GM12878 (cell line): ENCODE results near the gene NRXN3. TPM values are rescaled to one million over a fixed set of nuclear protein-coding genes. Genes with fewer than 3 reads are reported as not detected.

Source experiments
- ATAC-seq: fragments of 200-7000 bp; cut with Tn5 transposase; 3 replicates; pipeline ENCODE4 v1.9.1; 2020; ENCODE audit warnings: mild to moderate bottlenecking, moderate library complexity
- BruUV-seq: library from RNA; stranded (reverse); fragments of 400-500 nt; replicated peaks from 2 replicates; lab custom pipeline; 2021; lab: Mats Ljungman, UMichigan
- CTCF ChIA-PET: fragments of 300-600 bp; sonication (Branson Sonifier 250); formaldehyde crosslinking; extraction: SDS; loops from one replicate; lab custom pipeline; 2021; ENCODE audit warnings: inconsistent platforms; lab: Yijun Ruan, JAX
- POLR2A ChIA-PET: fragments of 350-600 bp; formaldehyde crosslinking; extraction: SDS; loops from one replicate; lab custom pipeline; 2021; ENCODE audit warnings: inconsistent platforms; lab: Charles Lee
- RAD21 ChIA-PET: fragments of 300-600 bp; sonication (Branson Sonifier 250); formaldehyde crosslinking; loops from one replicate; lab custom pipeline; 2023; ENCODE audit warnings: antibody characterized with exemption; ENCODE audit not compliant: unreplicated experiment; lab: Charles Lee
- SMC1A ChIA-PET: fragments of 300-600 bp; sonication (Branson Sonifier 250); formaldehyde crosslinking; loops from one replicate; lab custom pipeline; 2023; ENCODE audit not compliant: unreplicated experiment, uncharacterized antibody; lab: Charles Lee
- DNase-seq: peaks from one replicate; pipeline ENCODE4 v3.0.0-alpha.2; 2011; ENCODE audit warnings: low read depth, low spot score
- FAIRE-seq: peaks from 3 replicates; lab custom pipeline; 2011; peaks lifted over from hg19 to GRCh38; lab: Jason Lieb, UNC
- H2AFZ ChIP-seq: 2 replicates; pipeline ENCODE4 v1.6.0; 2011; ENCODE audit warnings: low read depth, low read length, control low read depth; ENCODE audit not compliant: control insufficient read depth
- H3K27ac ChIP-seq: 2 replicates; pipeline ENCODE4 v1.5.1; 2011; ENCODE audit warnings: control low read depth; ENCODE audit not compliant: control insufficient read depth, insufficient read depth
- H3K27me3 ChIP-seq, 2 experiments: replicated peaks in 1 of 2; 2 replicates each; pipeline versions ENCODE4 v1.6.0 to v1.6.1; 2011; ENCODE audit warnings: low read length in 1 of 2; ENCODE audit not compliant: control insufficient read depth in 2 of 2, insufficient read depth in 2 of 2
- H3K36me3 ChIP-seq, 2 experiments: 2 replicates each; pipeline ENCODE4 v1.5.1; 2011; ENCODE audit warnings: low read length in 1 of 2; ENCODE audit not compliant: control insufficient read depth in 2 of 2, insufficient read depth in 2 of 2
- H3K4me1 ChIP-seq: 2 replicates; pipeline ENCODE4 v1.6.1; 2011; ENCODE audit warnings: mild to moderate bottlenecking, low read length, moderate library complexity, mixed read lengths; ENCODE audit not compliant: control insufficient read depth, insufficient read depth
- H3K4me2 ChIP-seq: 2 replicates; pipeline ENCODE4 v1.6.0; 2011; ENCODE audit warnings: control low read depth; ENCODE audit not compliant: control insufficient read depth, insufficient read depth
- H3K4me3 ChIP-seq: fragments of 200-600 bp; sonication (generic); 2 replicates; pipeline ENCODE4 v1.5.1; 2016
- H3K79me2 ChIP-seq: 2 replicates; pipeline ENCODE4 v1.6.0; 2011; ENCODE audit warnings: low read length; ENCODE audit not compliant: control insufficient read depth, insufficient read depth
- H3K9ac ChIP-seq: 2 replicates; pipeline ENCODE4 v1.8.0; 2011; ENCODE audit warnings: low read length, control low read depth, mixed read lengths; ENCODE audit not compliant: control insufficient read depth, insufficient read depth
- H3K9me3 ChIP-seq: replicated peaks from 3 replicates; pipeline ENCODE4 v1.5.1; 2011; ENCODE audit warnings: mild to moderate bottlenecking, low read length; ENCODE audit not compliant: control insufficient read depth, insufficient read depth
- H4K20me1 ChIP-seq: 2 replicates; pipeline ENCODE4 v1.6.0; 2011; ENCODE audit not compliant: control insufficient read depth, insufficient read depth
- ATF2 ChIP-seq: IDR thresholded peaks from 2 replicates; pipeline ENCODE4 v1.6.1; 2012; ENCODE audit warnings: low read length, inconsistent platforms
- ATF7 ChIP-seq: fragments of 450-650 bp; IDR thresholded peaks from 2 replicates; pipeline ENCODE4 v1.6.1; 2016; ENCODE audit warnings: low read depth, mild to moderate bottlenecking
- BCL3 ChIP-seq: IDR thresholded peaks from 2 replicates; pipeline ENCODE4 v1.6.1; 2011; ENCODE audit warnings: borderline replicate concordance, low read depth, mild to moderate bottlenecking, moderate library complexity, low read length; ENCODE audit not compliant: insufficient read depth, poor library complexity, severe bottlenecking
- CREM ChIP-seq: IDR thresholded peaks from 2 replicates; pipeline ENCODE4 v1.6.1; 2014; ENCODE audit warnings: antibody characterized with exemption, low read depth
- DPF2 ChIP-seq: fragments of 450-650 bp; IDR thresholded peaks from 2 replicates; pipeline ENCODE4 v1.6.1; 2017; ENCODE audit warnings: mild to moderate bottlenecking
- EGR1 ChIP-seq, 2 experiments: IDR thresholded peaks; 1 replicate in 1 of 2; 2 replicates in 1 of 2; pipeline ENCODE4 v1.6.1; 2011 to 2012; ENCODE audit warnings: low read depth in 2 of 2, low read length in 2 of 2, borderline replicate concordance in 1 of 2, mild to moderate bottlenecking in 1 of 2, moderate library complexity in 1 of 2
- KDM1A ChIP-seq: fragments of 200-600 bp; sonication (generic); IDR thresholded peaks from 2 replicates; pipeline ENCODE4 v1.6.1; 2016; ENCODE audit warnings: borderline replicate concordance
- MLLT1 ChIP-seq: fragments of 450-650 bp; IDR thresholded peaks from 2 replicates; pipeline ENCODE4 v1.6.1; 2016; ENCODE audit warnings: mild to moderate bottlenecking
- MTA3 ChIP-seq: IDR thresholded peaks from 2 replicates; pipeline ENCODE4 v1.6.1; 2012; ENCODE audit warnings: low read length, inconsistent platforms, borderline replicate concordance
- POU2F2 ChIP-seq: IDR thresholded peaks from 3 replicates; pipeline ENCODE4 v1.6.1; 2011; ENCODE audit warnings: low read depth, mild to moderate bottlenecking, low read length, borderline replicate concordance
- SMC3 ChIP-seq: IDR thresholded peaks from 2 replicates; pipeline ENCODE4 v1.6.1; 2011; ENCODE audit warnings: low read length, improper control_type of control experiment, borderline replicate concordance
- SPI1 ChIP-seq: IDR thresholded peaks from 2 replicates; pipeline ENCODE4 v1.6.1; 2011; ENCODE audit warnings: low read depth, mild to moderate bottlenecking, low read length, moderate library complexity, borderline replicate concordance; ENCODE audit not compliant: insufficient read depth
- ZNF217 ChIP-seq: fragments of 450-650 bp; IDR thresholded peaks from 2 replicates; pipeline ENCODE4 v1.6.1; 2017; ENCODE audit warnings: antibody characterized with exemption, mild to moderate bottlenecking
- ZNF24 ChIP-seq: fragments of 450-650 bp; IDR thresholded peaks from 2 replicates; pipeline ENCODE4 v1.6.1; 2017; ENCODE audit warnings: antibody characterized with exemption, mild to moderate bottlenecking
- WGBS: methylation state at CpG from one replicate; pipeline ENCODE4 v1.1.6; 2016; ENCODE audit warnings: low lambda C conversion rate; ENCODE audit not compliant: insufficient replicate concordance, insufficient coverage; ENCODE audit errors: missing lambda C conversion rate; 5-methylcytosine and 5-hydroxymethylcytosine counted together
- in situ Hi-C: fragments of 300-500 bp; cut with MboI; formaldehyde crosslinking; loops from 9 replicates; pipeline ENCODE4 v1.14.3; 2018; ENCODE audit warnings: mixed read lengths
- intact Hi-C: fragments of 100-400 bp; cut with micrococcal nuclease; formaldehyde crosslinking; loops from one replicate; pipeline ENCODE4 v1.14.2; 2022; ENCODE audit not compliant: unreplicated experiment
- polyA plus RNA-seq, 11 experiments: library from polyadenylated mRNA; depleted of rRNA in 4 of 11; unstranded in 6 of 11; stranded (reverse) in 5 of 11; fragments of >200 nt; fragmentation: Nextera tagmentation in 4 of 11; fragmentation: Illumina TruSeq in 1 of 11; extraction: Ambion mirVana in 4 of 11; extraction: Trizol in 1 of 11; gene quantifications; 1 replicate in 1 of 11; 2 replicates in 10 of 11; pipeline versions ENCODE4 v1.2.1 to v1.2.3, GENCODE V29; 2011 to 2016; ENCODE audit warnings: inconsistent platforms in 2 of 11, missing spikeins in 2 of 11, low read depth in 1 of 11
- total RNA-seq, 4 experiments: library from RNA; depleted of rRNA in 3 of 4; stranded (reverse); fragments of >200 nt in 3 of 4; fragmentation: Illumina TruSeq in 1 of 4; extraction: Trizol in 1 of 4; gene quantifications; 2 replicates each; pipeline versions ENCODE4 v1.2.1 to v1.2.3, GENCODE V29; 2013 to 2021

NRXN3 gene
- total and polyA plus RNA-seq, 10 of the 15 experiments (the other 5 are each of a cell fraction or from before 2014, with no cell fraction given) = 0.52 to 3.3 (median 1.4) TPM

GRCh38 chr14:79137045-79137430 lies 966.9 kb downstream of the NRXN3 start:
- no peak overlapping the region for H2AFZ ChIP-seq
- H3K4me1 ChIP-seq = no peaks in the 10 kb centered on the region
- no peak overlapping the region for H3K9ac ChIP-seq
- H3K4me2 ChIP-seq = no peak overlapping the region
- SMC1A ChIA-PET = no interaction called here
- no peaks in the 10 kb centered on the region for H3K9me3 ChIP-seq
- in situ Hi-C loops (no loop called here), intact Hi-C loops (no loop called here)
- CTCF ChIA-PET = no interaction called here
- H3K36me3 ChIP-seq = no peaks in the 10 kb centered on the region
- 27% methylated on average over 2 of the region's 2 CpGs for WGBS
- DNase-seq = no peak
- FAIRE-seq = no peak
- H3K4me3 ChIP-seq = no peak overlapping the region
- no TSS peak for BruUV-seq
- no peaks in the 10 kb centered on the region for H4K20me1 ChIP-seq
- no peaks in the 10 kb centered on the region for H3K79me2 ChIP-seq
- TF ChIP-seq MLLT1 = no peak
- ATAC-seq = no peak
- no peaks in the 10 kb centered on the region for H3K27me3 ChIP-seq
- H3K27ac ChIP-seq = no peak overlapping the region
- RAD21 ChIA-PET = no interaction called here
- POLR2A ChIA-PET = no interaction called here

- H4K20me1 ChIP-seq = no peaks in the 10 kb centered on the region
- no peak overlapping the region for H3K4me3 ChIP-seq
- no peak overlapping the region for H2AFZ ChIP-seq
- H3K9me3 ChIP-seq = no peaks in the 10 kb centered on the region
- ChIA-PET SMC1A (no interaction called here), POLR2A (no interaction called here), RAD21 (no interaction called here), CTCF (no interaction called here)
- H3K27me3 ChIP-seq = no peaks in the 10 kb centered on the region
- no TSS peak for BruUV-seq
- DNase-seq (no peak), ATAC-seq (no peak), FAIRE-seq (no peak)
- H3K9ac ChIP-seq = no peak overlapping the region
- no peak overlapping the region for H3K27ac ChIP-seq
- H3K36me3 ChIP-seq = no peaks in the 10 kb centered on the region
- H3K79me2 ChIP-seq = no peaks in the 10 kb centered on the region
- WGBS = 0% methylated on average over 3 of the region's 3 CpGs
- no peak overlapping the region for H3K4me2 ChIP-seq
- in situ Hi-C loops (no loop called here), intact Hi-C loops (no loop called here)
- H3K4me1 ChIP-seq = no peaks in the 10 kb centered on the region
- TF ChIP-seq ATF2 (no peak), CREM (no peak), SMC3 (no peak), MTA3 (no peak), ZNF217 (no peak), POU2F2 (no peak), EGR1 (IDR thresholded peaks at IDR 0.05; ENCODE audit: borderline replicate concordance in 1 of 2, low read depth in 2 of 2, low read length in 2 of 2) (no peak), SPI1 (no peak), ATF7 (no peak), ZNF24 (no peak), KDM1A (no peak), DPF2 (no peak), BCL3 (no peak)
These were observed 967.7 kb downstream of the NRXN3 start for GRCh38 chr14:79137836-79138235.
